ENCODE results near the gene PROSER2. TPM values are rescaled to one million over a fixed set of nuclear protein-coding genes. Genes with fewer than 3 reads are reported as not detected.

PROSER2 gene
- total and polyA plus RNA-seq, 12 donors, result 0.34 to 1.6 (median 0.76) TPM

GRCh38 chr10:11787374-11787773 is 35.8 kb upstream of the PROSER2 start:
- ATAC-seq (no peak), DNase-seq (no peak)
- Histone ChIP-seq H3K27me3 (peaks cover 0 to 23% (median 14%) of the 10 kb centered on the region in 7 donors), H3K4me3 (no peak overlapping the region), H3K4me1 (no peaks in the 10 kb centered on the region), H3K27ac (no peak overlapping the region), H3K9me3 (no peaks in the 10 kb centered on the region), H3K36me3 (no peaks in the 10 kb centered on the region)
- intact Hi-C loops (cut with DNase I), result no loop called here
- TF ChIP-seq, protein P1, sequence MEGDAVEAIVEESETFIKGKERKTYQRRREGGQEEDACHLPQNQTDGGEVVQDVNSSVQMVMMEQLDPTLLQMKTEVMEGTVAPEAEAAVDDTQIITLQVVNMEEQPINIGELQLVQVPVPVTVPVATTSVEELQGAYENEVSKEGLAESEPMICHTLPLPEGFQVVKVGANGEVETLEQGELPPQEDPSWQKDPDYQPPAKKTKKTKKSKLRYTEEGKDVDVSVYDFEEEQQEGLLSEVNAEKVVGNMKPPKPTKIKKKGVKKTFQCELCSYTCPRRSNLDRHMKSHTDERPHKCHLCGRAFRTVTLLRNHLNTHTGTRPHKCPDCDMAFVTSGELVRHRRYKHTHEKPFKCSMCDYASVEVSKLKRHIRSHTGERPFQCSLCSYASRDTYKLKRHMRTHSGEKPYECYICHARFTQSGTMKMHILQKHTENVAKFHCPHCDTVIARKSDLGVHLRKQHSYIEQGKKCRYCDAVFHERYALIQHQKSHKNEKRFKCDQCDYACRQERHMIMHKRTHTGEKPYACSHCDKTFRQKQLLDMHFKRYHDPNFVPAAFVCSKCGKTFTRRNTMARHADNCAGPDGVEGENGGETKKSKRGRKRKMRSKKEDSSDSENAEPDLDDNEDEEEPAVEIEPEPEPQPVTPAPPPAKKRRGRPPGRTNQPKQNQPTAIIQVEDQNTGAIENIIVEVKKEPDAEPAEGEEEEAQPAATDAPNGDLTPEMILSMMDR (IDR thresholded peaks at IDR 0.05), result no peak
- WGBS, 2 donors, result 89 to 92% methylated on average over 9 of the region's 9 CpGs

DNA sequence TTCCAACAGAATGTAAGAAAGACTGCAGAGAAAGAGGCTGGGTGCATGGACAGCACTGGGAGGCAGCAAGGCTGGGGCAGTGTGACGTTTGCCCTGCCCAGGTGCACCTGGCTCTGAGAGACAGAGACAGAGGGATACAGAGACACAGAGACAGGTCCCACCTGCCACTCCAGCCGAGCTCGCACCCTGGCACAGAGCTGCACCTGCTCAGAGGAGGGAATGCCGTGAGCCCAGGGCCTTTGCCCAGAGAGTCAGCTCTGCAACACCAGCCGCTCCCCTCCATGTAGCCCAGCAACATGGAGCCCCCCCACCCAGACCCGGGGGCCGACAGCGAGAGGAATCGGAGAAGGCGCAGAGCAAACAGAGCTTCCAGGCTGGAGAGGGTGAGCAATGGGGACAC is 35.3 kb upstream of the PROSER2 start:
- Histone ChIP-seq H3K9me3 (no peaks in the 10 kb centered on the region), H3K27ac (no peak overlapping the region), H3K36me3 (no peaks in the 10 kb centered on the region), H3K4me3 (no peak overlapping the region), H3K4me1 (no peaks in the 10 kb centered on the region), H3K27me3 (peaks cover 0 to 24% (median 15%) of the 10 kb centered on the region in 7 donors)
- ATAC-seq, result peak in 1 of 8 donors; percentile 41
- TF ChIP-seq, protein P1 (IDR thresholded peaks at IDR 0.05), result no peak
- 87 to 88% methylated on average over 10 of the region's 10 CpGs for WGBS, 2 donors
- no peak for DNase-seq
- intact Hi-C loops (cut with DNase I), result no loop called here

- TF ChIP-seq, protein P1 (IDR thresholded peaks at IDR 0.05), result no peak
- Histone ChIP-seq H3K27me3 (peaks cover 0 to 26% (median 17%) of the 10 kb centered on the region in 7 donors), H3K9me3 (no peaks in the 10 kb centered on the region), H3K4me1 (no peaks in the 10 kb centered on the region), H3K36me3 (no peaks in the 10 kb centered on the region), H3K27ac (no peak overlapping the region), H3K4me3 (no peak overlapping the region)
- WGBS, 2 donors, result 56 to 65% methylated on average over 2 of the region's 2 CpGs
- intact Hi-C loops (cut with DNase I), result no loop called here
- no peak for DNase-seq
- no peak for ATAC-seq
These were observed 33.9 kb upstream of the PROSER2 start for GRCh38 chr10:11789306-11789705.

- no peak overlapping the region for H3K4me3 ChIP-seq
- H3K36me3 ChIP-seq, result no peaks in the 10 kb centered on the region
- TF ChIP-seq, protein P1 (IDR thresholded peaks at IDR 0.05), result no peak
- no peaks in the 10 kb centered on the region for H3K9me3 ChIP-seq
- 84 to 86% methylated on average over 8 of the region's 8 CpGs for WGBS, 2 donors
- no peak overlapping the region for H3K27ac ChIP-seq
- intact Hi-C loops (cut with DNase I), result loop anchor here in 2 of 10 donors (5.0 kb wide), 1 partner anchor 197 kb away; no protein-coding TSS in a partner anchor
- ATAC-seq, result no peak
- H3K4me1 ChIP-seq, result no peaks in the 10 kb centered on the region
- peaks cover 0 to 28% (median 23%) of the 10 kb centered on the region in 7 donors for H3K27me3 ChIP-seq
- no peak for DNase-seq
These were observed 33.2 kb upstream of the PROSER2 start for GRCh38 chr10:11789956-11790355.

All from heart right ventricle (tissue), 16 donors.